COLO668 (cell line): ENCODE data around the gene RCC2.
"Not testable (repeated sequence)": the region's sequence is repeated elsewhere in the genome, so short reads cannot be mapped to it uniquely, and the experiment has no call there.

Experiments used
- DNase-seq: peaks from one replicate; lab custom pipeline; 2025; ENCODE audit not compliant: unreplicated experiment; lab: John Stamatoyannopoulos, UW

RCC2 gene

GRCh38 chr1:17422461-17422860 lies 17.0 kb downstream of the RCC2 start:
- no peak for DNase-seq

- DNase-seq = no peak
Measured at GRCh38 chr1:17420391-17420918, 19.0 kb downstream of the RCC2 start.

GRCh38 chr1:17419626-17420328 lies 19.7 kb downstream of the RCC2 start:
- DNase-seq = peak; percentile 56

GRCh38 chr1:17416389-17416788 lies 23.1 kb downstream of the RCC2 start:
- DNase-seq = no peak

- DNase-seq = no peak
Measured at GRCh38 chr1:17414022-17414421, 25.5 kb downstream of the RCC2 start.

GRCh38 chr1:17412093-17412870 lies 27.2 kb downstream of the RCC2 start:
- DNase-seq = no peak

- DNase-seq = no peak
Measured at GRCh38 chr1:17409391-17409811, 30.1 kb downstream of the RCC2 start.

GRCh38 chr1:17407786-17408514 lies 31.5 kb downstream of the RCC2 start:
- not testable (repeated sequence) for DNase-seq

- not testable (repeated sequence) for DNase-seq
Measured at GRCh38 chr1:17406760-17407475, 32.6 kb downstream of the RCC2 start.

GRCh38 chr1:17405898-17406759 lies 33.3 kb downstream of the RCC2 start:
- DNase-seq = peak; percentile 60

- DNase-seq = no peak
Measured at GRCh38 chr1:17404820-17405219, 34.7 kb downstream of the RCC2 start.

- DNase-seq = no peak
Measured at GRCh38 chr1:17404034-17404684, 35.3 kb downstream of the RCC2 start.

GRCh38 chr1:17403081-17403480 lies 36.4 kb downstream of the RCC2 start:
- no peak for DNase-seq

GRCh38 chr1:17401841-17402240 lies 37.6 kb downstream of the RCC2 start:
- DNase-seq = no peak

- DNase-seq = no peak
Measured at GRCh38 chr1:17400725-17401341, 38.6 kb downstream of the RCC2 start.

GRCh38 chr1:17397910-17398695 lies 41.4 kb downstream of the RCC2 start:
- no peak for DNase-seq

- no peak for DNase-seq
Measured at GRCh38 chr1:17393230-17393629, 46.2 kb downstream of the RCC2 start.

- no peak for DNase-seq
Measured at GRCh38 chr1:17392199-17392740, 47.2 kb downstream of the RCC2 start.
